ENCODE measurements around the gene SCUBE3. TPM values are rescaled to one million over a fixed set of nuclear protein-coding genes. Genes with fewer than 3 reads are reported as not detected.

The SCUBE3 gene
- total and polyA plus RNA-seq, 2 experiments from 2014 or later = 0.39 to 1.1 TPM

GRCh38 chr6:35191889-35192288 is 21.9 kb upstream of the SCUBE3 start (continued):
- TF ChIP-seq ZNF462 (CRISPR knock-in tag; IDR thresholded peaks at IDR 0.05) = no peak
- TF ChIP-seq, protein P1, sequence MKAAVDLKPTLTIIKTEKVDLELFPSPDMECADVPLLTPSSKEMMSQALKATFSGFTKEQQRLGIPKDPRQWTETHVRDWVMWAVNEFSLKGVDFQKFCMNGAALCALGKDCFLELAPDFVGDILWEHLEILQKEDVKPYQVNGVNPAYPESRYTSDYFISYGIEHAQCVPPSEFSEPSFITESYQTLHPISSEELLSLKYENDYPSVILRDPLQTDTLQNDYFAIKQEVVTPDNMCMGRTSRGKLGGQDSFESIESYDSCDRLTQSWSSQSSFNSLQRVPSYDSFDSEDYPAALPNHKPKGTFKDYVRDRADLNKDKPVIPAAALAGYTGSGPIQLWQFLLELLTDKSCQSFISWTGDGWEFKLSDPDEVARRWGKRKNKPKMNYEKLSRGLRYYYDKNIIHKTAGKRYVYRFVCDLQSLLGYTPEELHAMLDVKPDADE (IDR thresholded peaks at IDR 0.05) = no peak

DNA sequence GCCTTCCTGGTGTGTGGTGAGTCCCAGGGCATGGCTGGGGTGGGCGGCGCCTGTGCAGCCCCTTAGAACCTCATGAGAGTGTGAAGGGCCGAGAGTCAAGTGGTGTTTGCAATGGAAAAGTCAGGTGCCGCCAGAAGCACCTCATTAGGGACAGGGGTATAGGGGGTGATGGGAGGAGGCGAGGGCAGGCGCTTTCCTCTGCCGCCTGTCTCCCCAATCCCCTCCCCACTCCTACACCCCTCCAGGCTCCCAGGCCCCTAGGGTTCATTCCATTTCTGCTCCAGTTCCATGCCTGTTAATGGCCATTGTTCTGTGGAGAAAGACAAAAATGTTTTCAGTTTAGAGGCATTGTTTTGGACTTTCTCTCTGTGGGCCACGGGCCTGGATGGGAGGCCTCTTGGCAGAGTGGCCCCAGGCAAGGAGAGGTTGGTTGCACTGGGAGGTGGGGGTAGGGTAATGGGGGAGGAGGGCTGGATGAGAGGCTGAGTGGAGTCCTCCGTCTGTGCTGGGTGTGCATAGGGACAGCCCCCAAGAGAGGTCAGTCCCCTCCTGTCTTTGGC is 21.4 kb upstream of the SCUBE3 start:
- Histone ChIP-seq H3K9me2 (ENCODE audit: insufficient read depth) (no peaks in the 10 kb centered on the region; the same call in 1 of the 2 replicates), H3K36me3 (ENCODE audit: insufficient read depth) (no peaks in the 10 kb centered on the region), H3K27me3 (ENCODE audit: insufficient read depth) (no peaks in the 10 kb centered on the region), H3K4me3 (no peak overlapping the region), H3K79me2 (replicated peaks; ENCODE audit: insufficient read depth) (no peaks in the 10 kb centered on the region), H3K4me2 (no peak overlapping the region), H3K4me1 (ENCODE audit: insufficient read depth) (no peaks in the 10 kb centered on the region; the same call in 1 of the 2 replicates), H2AFZ (peak overlapping the region; percentile 47; the same call in 1 of the 2 replicates), H4K20me1 (replicated peaks; ENCODE audit: insufficient read depth) (no peaks in the 10 kb centered on the region; the same call in 1 of the 2 replicates), H3K27ac (ENCODE audit: low read depth) (no peak overlapping the region), H3F3A (replicated peaks; ENCODE audit: low read depth) (no peaks in the 10 kb centered on the region)
- H3K27me3 Mint-ChIP-seq (ENCODE audit: insufficient read depth, low read depth, poor library complexity) = peaks cover 8% of the 10 kb centered on the region
- no peaks in the 10 kb centered on the region for H3K36me3 Mint-ChIP-seq (ENCODE audit: low read depth)
- DNase-seq (ENCODE audit: low spot score) (no peak), ATAC-seq (peak; percentile 78)
- H3K4me3 Mint-ChIP-seq = no peak overlapping the region
- no peak overlapping the region for H3K27ac Mint-ChIP-seq
- H3K9me3 Mint-ChIP-seq = 0 out of 3 replicates have a peak, but pooled peaks cover 4% of the 10 kb centered on the region
- H3K4me1 Mint-ChIP-seq = peaks cover 14% of the 10 kb centered on the region
- TF ChIP-seq CTCF (conservative IDR thresholded peaks at IDR 0.05; ENCODE audit: low read depth in 2 of 2) (no peak), JUNB (IDR thresholded peaks at IDR 0.05; ENCODE audit: unreplicated experiment) (no peak), ZNF331 (CRISPR knock-in tag; IDR thresholded peaks at IDR 0.05; ENCODE audit: low read depth) (no peak), STAT1 (IDR thresholded peaks at IDR 0.05; ENCODE audit: unreplicated experiment) (no peak), EZH2 (IDR thresholded peaks at IDR 0.05; ENCODE audit: low read depth, unreplicated experiment) (no peak), EZH2phosphoT487 (IDR thresholded peaks at IDR 0.05; ENCODE audit: unreplicated experiment) (no peak)
- TF ChIP-seq, protein P1 (IDR thresholded peaks at IDR 0.05) = no peak
- TF ChIP-seq, protein P2, sequence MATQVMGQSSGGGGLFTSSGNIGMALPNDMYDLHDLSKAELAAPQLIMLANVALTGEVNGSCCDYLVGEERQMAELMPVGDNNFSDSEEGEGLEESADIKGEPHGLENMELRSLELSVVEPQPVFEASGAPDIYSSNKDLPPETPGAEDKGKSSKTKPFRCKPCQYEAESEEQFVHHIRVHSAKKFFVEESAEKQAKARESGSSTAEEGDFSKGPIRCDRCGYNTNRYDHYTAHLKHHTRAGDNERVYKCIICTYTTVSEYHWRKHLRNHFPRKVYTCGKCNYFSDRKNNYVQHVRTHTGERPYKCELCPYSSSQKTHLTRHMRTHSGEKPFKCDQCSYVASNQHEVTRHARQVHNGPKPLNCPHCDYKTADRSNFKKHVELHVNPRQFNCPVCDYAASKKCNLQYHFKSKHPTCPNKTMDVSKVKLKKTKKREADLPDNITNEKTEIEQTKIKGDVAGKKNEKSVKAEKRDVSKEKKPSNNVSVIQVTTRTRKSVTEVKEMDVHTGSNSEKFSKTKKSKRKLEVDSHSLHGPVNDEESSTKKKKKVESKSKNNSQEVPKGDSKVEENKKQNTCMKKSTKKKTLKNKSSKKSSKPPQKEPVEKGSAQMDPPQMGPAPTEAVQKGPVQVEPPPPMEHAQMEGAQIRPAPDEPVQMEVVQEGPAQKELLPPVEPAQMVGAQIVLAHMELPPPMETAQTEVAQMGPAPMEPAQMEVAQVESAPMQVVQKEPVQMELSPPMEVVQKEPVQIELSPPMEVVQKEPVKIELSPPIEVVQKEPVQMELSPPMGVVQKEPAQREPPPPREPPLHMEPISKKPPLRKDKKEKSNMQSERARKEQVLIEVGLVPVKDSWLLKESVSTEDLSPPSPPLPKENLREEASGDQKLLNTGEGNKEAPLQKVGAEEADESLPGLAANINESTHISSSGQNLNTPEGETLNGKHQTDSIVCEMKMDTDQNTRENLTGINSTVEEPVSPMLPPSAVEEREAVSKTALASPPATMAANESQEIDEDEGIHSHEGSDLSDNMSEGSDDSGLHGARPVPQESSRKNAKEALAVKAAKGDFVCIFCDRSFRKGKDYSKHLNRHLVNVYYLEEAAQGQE (IDR thresholded peaks at IDR 0.05; ENCODE audit: unreplicated experiment) = no peak

All from GM23338 (cell line).